GM12878 (cell line): ENCODE data around the gene KLHL7. TPM values are rescaled to one million over a fixed set of nuclear protein-coding genes. Genes with fewer than 3 reads are reported as not detected.
A peak's percentile ranks its signal among the peaks of the same experiment; 100 is the strongest.

Experiments
- ATAC-seq: fragments of 200-7000 bp; cut with Tn5 transposase; 3 replicates; pipeline ENCODE4 v1.9.1; 2020; ENCODE audit warnings: mild to moderate bottlenecking, moderate library complexity
- BruUV-seq: library from RNA; stranded (reverse); fragments of 400-500 nt; replicated peaks from 2 replicates; lab custom pipeline; 2021; lab: Mats Ljungman, UMichigan
- CTCF ChIA-PET: fragments of 300-600 bp; sonication (Branson Sonifier 250); formaldehyde crosslinking; extraction: SDS; loops from one replicate; lab custom pipeline; 2021; ENCODE audit warnings: inconsistent platforms; lab: Yijun Ruan, JAX
- POLR2A ChIA-PET: fragments of 350-600 bp; formaldehyde crosslinking; extraction: SDS; loops from one replicate; lab custom pipeline; 2021; ENCODE audit warnings: inconsistent platforms; lab: Charles Lee
- RAD21 ChIA-PET: fragments of 300-600 bp; sonication (Branson Sonifier 250); formaldehyde crosslinking; loops from one replicate; lab custom pipeline; 2023; ENCODE audit warnings: antibody characterized with exemption; ENCODE audit not compliant: unreplicated experiment; lab: Charles Lee
- SMC1A ChIA-PET: fragments of 300-600 bp; sonication (Branson Sonifier 250); formaldehyde crosslinking; loops from one replicate; lab custom pipeline; 2023; ENCODE audit not compliant: unreplicated experiment, uncharacterized antibody; lab: Charles Lee
- DNase-seq: peaks from one replicate; pipeline ENCODE4 v3.0.0-alpha.2; 2011; ENCODE audit warnings: low read depth, low spot score
- FAIRE-seq: peaks from 3 replicates; lab custom pipeline; 2011; peaks lifted over from hg19 to GRCh38; lab: Jason Lieb, UNC
- H2AFZ ChIP-seq: 2 replicates; pipeline ENCODE4 v1.6.0; 2011; ENCODE audit warnings: low read depth, low read length, control low read depth; ENCODE audit not compliant: control insufficient read depth
- H3K27ac ChIP-seq: 2 replicates; pipeline ENCODE4 v1.5.1; 2011; ENCODE audit warnings: control low read depth; ENCODE audit not compliant: control insufficient read depth, insufficient read depth
- H3K27me3 ChIP-seq, 2 experiments: replicated peaks in 1 of 2; 2 replicates each; pipeline versions ENCODE4 v1.6.0 to v1.6.1; 2011; ENCODE audit warnings: low read length in 1 of 2; ENCODE audit not compliant: control insufficient read depth in 2 of 2, insufficient read depth in 2 of 2
- H3K36me3 ChIP-seq, 2 experiments: 2 replicates each; pipeline ENCODE4 v1.5.1; 2011; ENCODE audit warnings: low read length in 1 of 2; ENCODE audit not compliant: control insufficient read depth in 2 of 2, insufficient read depth in 2 of 2
- H3K4me1 ChIP-seq: 2 replicates; pipeline ENCODE4 v1.6.1; 2011; ENCODE audit warnings: mild to moderate bottlenecking, low read length, moderate library complexity, mixed read lengths; ENCODE audit not compliant: control insufficient read depth, insufficient read depth
- H3K4me2 ChIP-seq: 2 replicates; pipeline ENCODE4 v1.6.0; 2011; ENCODE audit warnings: control low read depth; ENCODE audit not compliant: control insufficient read depth, insufficient read depth
- H3K4me3 ChIP-seq: fragments of 200-600 bp; sonication (generic); 2 replicates; pipeline ENCODE4 v1.5.1; 2016
- H3K79me2 ChIP-seq: 2 replicates; pipeline ENCODE4 v1.6.0; 2011; ENCODE audit warnings: low read length; ENCODE audit not compliant: control insufficient read depth, insufficient read depth
- H3K9ac ChIP-seq: 2 replicates; pipeline ENCODE4 v1.8.0; 2011; ENCODE audit warnings: low read length, control low read depth, mixed read lengths; ENCODE audit not compliant: control insufficient read depth, insufficient read depth
- H3K9me3 ChIP-seq: replicated peaks from 3 replicates; pipeline ENCODE4 v1.5.1; 2011; ENCODE audit warnings: mild to moderate bottlenecking, low read length; ENCODE audit not compliant: control insufficient read depth, insufficient read depth
- H4K20me1 ChIP-seq: 2 replicates; pipeline ENCODE4 v1.6.0; 2011; ENCODE audit not compliant: control insufficient read depth, insufficient read depth
- CTCF ChIP-seq, 3 experiments: IDR thresholded peaks in 2 of 3; conservative IDR thresholded peaks in 1 of 3; 2 replicates each; pipeline ENCODE4 v1.5.1; 2011; ENCODE audit warnings: low read depth in 3 of 3, low read length in 3 of 3, mild to moderate bottlenecking in 3 of 3, control low read depth in 2 of 3, moderate library complexity in 2 of 3, inconsistent platforms in 1 of 3, mixed read lengths in 1 of 3; ENCODE audit not compliant: control insufficient read depth in 2 of 3, insufficient read depth in 1 of 3; ENCODE audit errors: extremely low read depth in 1 of 3
- E2F8 ChIP-seq: fragments of 450-650 bp; IDR thresholded peaks from 2 replicates; pipeline ENCODE4 v1.6.1; 2018; ENCODE audit warnings: mild to moderate bottlenecking, low read depth, moderate library complexity; ENCODE audit not compliant: partially characterized antibody
- SRF ChIP-seq, 2 experiments: IDR thresholded peaks; 2 replicates each; pipeline ENCODE4 v1.6.1; 2011; ENCODE audit warnings: low read depth in 2 of 2, low read length in 2 of 2, mild to moderate bottlenecking in 1 of 2, moderate library complexity in 1 of 2
- ZNF592 ChIP-seq: fragments of 450-650 bp; IDR thresholded peaks from 2 replicates; pipeline ENCODE4 v1.6.1; 2017; ENCODE audit warnings: mild to moderate bottlenecking, moderate library complexity
- WGBS: methylation state at CpG from one replicate; pipeline ENCODE4 v1.1.6; 2016; ENCODE audit warnings: low lambda C conversion rate; ENCODE audit not compliant: insufficient replicate concordance, insufficient coverage; ENCODE audit errors: missing lambda C conversion rate; 5-methylcytosine and 5-hydroxymethylcytosine counted together
- in situ Hi-C: fragments of 300-500 bp; cut with MboI; formaldehyde crosslinking; loops from 9 replicates; pipeline ENCODE4 v1.14.3; 2018; ENCODE audit warnings: mixed read lengths
- intact Hi-C: fragments of 100-400 bp; cut with micrococcal nuclease; formaldehyde crosslinking; loops from one replicate; pipeline ENCODE4 v1.14.2; 2022; ENCODE audit not compliant: unreplicated experiment
- polyA plus RNA-seq, 11 experiments: library from polyadenylated mRNA; depleted of rRNA in 4 of 11; unstranded in 6 of 11; stranded (reverse) in 5 of 11; fragments of >200 nt; fragmentation: Nextera tagmentation in 4 of 11; fragmentation: Illumina TruSeq in 1 of 11; extraction: Ambion mirVana in 4 of 11; extraction: Trizol in 1 of 11; gene quantifications; 1 replicate in 1 of 11; 2 replicates in 10 of 11; pipeline versions ENCODE4 v1.2.1 to v1.2.3, GENCODE V29; 2011 to 2016; ENCODE audit warnings: inconsistent platforms in 2 of 11, missing spikeins in 2 of 11, low read depth in 1 of 11
- total RNA-seq, 4 experiments: library from RNA; depleted of rRNA in 3 of 4; stranded (reverse); fragments of >200 nt in 3 of 4; fragmentation: Illumina TruSeq in 1 of 4; extraction: Trizol in 1 of 4; gene quantifications; 2 replicates each; pipeline versions ENCODE4 v1.2.1 to v1.2.3, GENCODE V29; 2013 to 2021

KLHL7 gene
- total and polyA plus RNA-seq, 10 of the 15 experiments (the other 5 are each of a cell fraction or from before 2014, with no cell fraction given), result 6.4 to 38.7 (median 20.9) TPM

- no peak for FAIRE-seq
- H3K4me2 ChIP-seq, result no peak overlapping the region
- intact Hi-C loops (no loop called here), in situ Hi-C loops (no loop called here)
- ChIA-PET POLR2A (no interaction called here), CTCF (interaction anchor here (0.7 to 8.4 kb wide), 4 partner anchors 8 to 164 kb away, joined by 3 to 63 read pairs (median 4); no protein-coding TSS in a partner anchor), SMC1A (interaction anchor here (0.7 to 1.2 kb wide), 3 partner anchors 19 to 292 kb away, joined by 3 to 4 read pairs (median 3); no protein-coding TSS in a partner anchor), RAD21 (no interaction called here)
- no peaks in the 10 kb centered on the region for H4K20me1 ChIP-seq
- H2AFZ ChIP-seq, result no peak overlapping the region
- BruUV-seq, result no TSS peak
- 74% methylated on average over 2 of the region's 2 CpGs for WGBS
- H3K79me2 ChIP-seq, result no peaks in the 10 kb centered on the region
- no peak for ATAC-seq
- no peak overlapping the region for H3K9ac ChIP-seq
- H3K4me1 ChIP-seq, result no peaks in the 10 kb centered on the region
- no peak for TF ChIP-seq E2F8
- no peaks in the 10 kb centered on the region; the same call in 1 of the 3 replicates for H3K9me3 ChIP-seq
- no peak overlapping the region for H3K27ac ChIP-seq
- H3K36me3 ChIP-seq, result no peaks in the 10 kb centered on the region
- no peak for DNase-seq
- no peak overlapping the region for H3K4me3 ChIP-seq
- no peaks in the 10 kb centered on the region for H3K27me3 ChIP-seq
Measured at GRCh38 chr7:23098460-23098859, 7.1 kb upstream of the KLHL7 start.

GRCh38 chr7:23100697-23101096, 4.9 kb upstream of the KLHL7 start:
- CTCF ChIA-PET, result interaction anchor here (0.7 to 8.4 kb wide), 5 partner anchors 14 to 464 kb away, joined by 3 to 63 read pairs (median 4); no protein-coding TSS in a partner anchor

More at GRCh38 chr7:23100697-23101096, 4.9 kb upstream of the KLHL7 start:
- in situ Hi-C loops, result no loop called here
- no peak overlapping the region for H3K4me3 ChIP-seq
- H3K27ac ChIP-seq, result no peak overlapping the region
- no peak overlapping the region for H2AFZ ChIP-seq
- no peak for ATAC-seq
- ChIA-PET SMC1A (interaction anchor here (1.4 kb wide), 1 partner anchor 24 kb away, joined by 4 read pairs; no protein-coding TSS in a partner anchor), POLR2A (interaction anchor here (0.5 to 2.5 kb wide), 2 partner anchors 13 to 15 kb away, joined by 4 to 7 read pairs; no protein-coding TSS in a partner anchor), RAD21 (interaction anchor here (0.6 kb wide), 1 partner anchor 404 kb away, joined by 3 read pairs; no protein-coding TSS in a partner anchor)
- TF ChIP-seq CTCF (IDR thresholded peaks at IDR 0.05 in 2 of 3, conservative IDR thresholded peaks at IDR 0.05 in 1 of 3; ENCODE audit: control insufficient read depth in 2 of 3, extremely low read depth in 1 of 3, insufficient read depth in 1 of 3, low read depth in 3 of 3, low read length in 3 of 3) (peak in 1 of 3 experiments; percentile 12; a peak in 1 of 6 replicates), SRF (IDR thresholded peaks at IDR 0.05; ENCODE audit: low read depth in 2 of 2, low read length in 2 of 2) (no peak), ZNF592 (no peak)
- no peak overlapping the region for H3K4me2 ChIP-seq
- no peaks in the 10 kb centered on the region for H3K36me3 ChIP-seq
- no peaks in the 10 kb centered on the region for H4K20me1 ChIP-seq
- no peaks in the 10 kb centered on the region; the same call in 1 of the 3 replicates for H3K9me3 ChIP-seq
- H3K27me3 ChIP-seq, result no peaks in the 10 kb centered on the region
- H3K4me1 ChIP-seq, result no peaks in the 10 kb centered on the region
- intact Hi-C loops, result no loop called here
- no peak overlapping the region for H3K9ac ChIP-seq
- peak; percentile 47 for FAIRE-seq
- 64% methylated on average over 2 of the region's 2 CpGs for WGBS
- BruUV-seq, result no TSS peak
- peaks cover 3% of the 10 kb centered on the region; the same call in 1 of the 2 replicates for H3K79me2 ChIP-seq
- no peak for DNase-seq
